K562 (cell line): ENCODE data around the gene CLASP1. TPM values are rescaled to one million over a fixed set of nuclear protein-coding genes. Genes with fewer than 3 reads are reported as not detected.
A peak's percentile ranks its signal among the peaks of the same experiment; 100 is the strongest.

Source experiments
- ATAC-seq: fragments of 200-7000 bp; cut with Tn5 transposase; 3 replicates; pipeline ENCODE4 v1.9.1; 2020; ENCODE audit warnings: moderate library complexity
- BruUV-seq: library from RNA; stranded (reverse); fragments of 400-500 nt; replicated peaks from 2 replicates; lab custom pipeline; 2021; lab: Mats Ljungman, UMichigan
- CTCF ChIA-PET: fragments of 300-600 bp; formaldehyde crosslinking; extraction: SDS; loops from one replicate; lab custom pipeline; 2021; ENCODE audit warnings: low intra/inter-chr PET ratio; lab: Yijun Ruan, JAX
- POLR2A ChIA-PET: fragments of 300-600, 350-650 bp; sonication (Branson Sonifier 250); formaldehyde crosslinking; extraction: SDS; loops from one replicate; lab custom pipeline; 2021; ENCODE audit warnings: antibody characterized with exemption, inconsistent platforms; lab: Yijun Ruan, JAX
- DNase-seq, 4 experiments: peaks; one replicate each; pipeline versions ENCODE4 v3.0.0 to v3.0.0-alpha.2; 2011 to 2018; ENCODE audit warnings: low spot score in 3 of 4, mixed read lengths in 3 of 4; ENCODE audit errors: extremely low read depth in 1 of 4
- FAIRE-seq: peaks from 2 replicates; lab custom pipeline; 2011; peaks lifted over from hg19 to GRCh38; lab: Jason Lieb, UNC
- H2AFZ ChIP-seq: 2 replicates; pipeline ENCODE4 v1.6.0; 2011; ENCODE audit warnings: low read depth, low read length, control low read depth, inconsistent platforms
- H3K27ac ChIP-seq: fragments of 200-600 bp; 3 replicates; pipeline ENCODE4 v1.8.0; 2011; ENCODE audit warnings: low read depth, mild to moderate bottlenecking, control low read depth, inconsistent platforms, low read length, moderate library complexity, mixed read lengths; ENCODE audit errors: extremely low read depth
- H3K27me3 ChIP-seq, 2 experiments: fragments of 300-600 bp in 1 of 2; 2 replicates in 1 of 2; 3 replicates in 1 of 2; pipeline versions ENCODE4 v1.6.0 to v1.8.0; 2011; ENCODE audit warnings: inconsistent platforms in 2 of 2, low read length in 2 of 2, mild to moderate bottlenecking in 1 of 2, mixed read lengths in 1 of 2, moderate library complexity in 1 of 2; ENCODE audit not compliant: control insufficient read depth in 2 of 2, insufficient read depth in 2 of 2
- H3K36me3 ChIP-seq: fragments of 300-600 bp; 3 replicates; pipeline ENCODE4 v1.8.0; 2011; ENCODE audit warnings: mild to moderate bottlenecking, low read length, inconsistent platforms; ENCODE audit not compliant: control insufficient read depth, insufficient read depth
- H3K4me1 ChIP-seq, 2 experiments: fragments of 200-600 bp in 1 of 2; replicated peaks in 1 of 2; 2 replicates in 1 of 2; 3 replicates in 1 of 2; pipeline versions ENCODE4 v1.5.1 to v1.8.0; 2011; ENCODE audit warnings: inconsistent platforms in 2 of 2, low read length in 2 of 2, mild to moderate bottlenecking in 1 of 2, mixed read lengths in 1 of 2, moderate library complexity in 1 of 2; ENCODE audit not compliant: control insufficient read depth in 2 of 2, insufficient read depth in 2 of 2
- H3K4me2 ChIP-seq: 2 replicates; pipeline ENCODE4 v1.6.1; 2011; ENCODE audit warnings: low read length, control low read depth, inconsistent platforms, mixed read lengths; ENCODE audit not compliant: insufficient read depth
- H3K4me3 ChIP-seq: fragments of 200-600 bp; sonication (generic), shearing (Covaris generic); 2 replicates; pipeline ENCODE4 v1.5.1; 2016; ENCODE audit warnings: control low read depth, inconsistent platforms
- H3K79me2 ChIP-seq: fragments of 200-600 bp; 3 replicates; pipeline ENCODE4 v1.8.0; 2011; ENCODE audit warnings: low read length, inconsistent platforms; ENCODE audit not compliant: control insufficient read depth, insufficient read depth
- H3K9ac ChIP-seq, 2 experiments: 2 replicates each; pipeline versions ENCODE4 v1.6.0 to v1.6.1; 2011; ENCODE audit warnings: low read depth in 2 of 2, low read length in 2 of 2, control low read depth in 1 of 2, inconsistent platforms in 1 of 2, mild to moderate bottlenecking in 1 of 2, mixed read lengths in 1 of 2; ENCODE audit not compliant: insufficient read depth in 1 of 2
- H3K9me1 ChIP-seq: one replicate; pipeline ENCODE4 v1.6.0; 2011; ENCODE audit warnings: inconsistent platforms, mild to moderate bottlenecking, low read length, moderate library complexity; ENCODE audit not compliant: control insufficient read depth, insufficient read depth
- H3K9me3 ChIP-seq: replicated peaks from 2 replicates; pipeline ENCODE4 v1.5.1; 2011; ENCODE audit warnings: low read depth, low read length, inconsistent platforms; ENCODE audit not compliant: control insufficient read depth, insufficient read depth
- H4K20me1 ChIP-seq: replicated peaks from 2 replicates; pipeline ENCODE4 v1.6.1; 2011; ENCODE audit warnings: low read length, inconsistent platforms, mixed read lengths; ENCODE audit not compliant: control insufficient read depth, insufficient read depth
- CREB3 ChIP-seq: fragments of 450-650 bp; conservative IDR thresholded peaks from 2 replicates; pipeline ENCODE4 v1.6.1; 2016; ENCODE audit warnings: missing genetic modification characterization, low read depth, mild to moderate bottlenecking, missing compliant biosample characterization, moderate library complexity
- EWSR1 ChIP-seq: fragments of 450-650 bp; IDR thresholded peaks from 2 replicates; pipeline ENCODE4 v1.6.1; 2018; ENCODE audit warnings: borderline replicate concordance, mild to moderate bottlenecking, low read depth, moderate library complexity; ENCODE audit not compliant: partially characterized antibody
- KAT7 ChIP-seq: sonication (generic); formaldehyde crosslinking; IDR thresholded peaks from 2 replicates; pipeline ENCODE4 v1.8.0; 2022; ENCODE audit warnings: missing genetic modification reagents, mild to moderate bottlenecking, borderline replicate concordance
- KLF6 ChIP-seq: fragments of 250-450 bp; sonication (Bioruptor Pico); IDR thresholded peaks from 2 replicates; pipeline ENCODE4 v1.4.0; 2020; ENCODE audit warnings: mild to moderate bottlenecking, moderate library complexity, borderline replicate concordance
- LEF1 ChIP-seq: fragments of 450-650 bp; IDR thresholded peaks from 2 replicates; pipeline ENCODE4 v1.6.1; 2016; ENCODE audit warnings: mild to moderate bottlenecking
- MAX ChIP-seq: sonication (generic); formaldehyde crosslinking; IDR thresholded peaks from 2 replicates; pipeline ENCODE4 v1.9.0; 2022; ENCODE audit warnings: mild to moderate bottlenecking, missing genetic modification reagents
- MCM7 ChIP-seq, 2 experiments: fragments of 450-650 bp; IDR thresholded peaks; 2 replicates each; pipeline ENCODE4 v1.6.1; 2016 to 2018
- MXI1 ChIP-seq: IDR thresholded peaks from 2 replicates; pipeline ENCODE4 v1.6.1; 2011; ENCODE audit warnings: low read depth, mild to moderate bottlenecking, improper control_type of control experiment, low read length
- PCBP1 ChIP-seq: fragments of 200-400 bp; formaldehyde crosslinking; IDR thresholded peaks from 2 replicates; pipeline ENCODE4 v1.6.1; 2018; ENCODE audit warnings: mild to moderate bottlenecking, low read depth, low read length; ENCODE audit not compliant: poor library complexity, severe bottlenecking
- PHF8 ChIP-seq: fragments of 200-600 bp; sonication (generic); IDR thresholded peaks from 2 replicates; pipeline ENCODE4 v1.6.1; 2012; ENCODE audit warnings: mixed run types, mild to moderate bottlenecking, inconsistent platforms, low read length, moderate library complexity, borderline replicate concordance
- PHTF2 ChIP-seq: fragments of 250-450 bp; sonication (Bioruptor Pico); IDR thresholded peaks from 2 replicates; pipeline ENCODE4 v1.5.0; 2021; ENCODE audit warnings: mild to moderate bottlenecking
- SMARCA4 ChIP-seq: fragments of 450-650 bp; IDR thresholded peaks from 2 replicates; pipeline ENCODE4 v1.6.1; 2016
- SOX6 ChIP-seq: fragments of 450-650 bp; IDR thresholded peaks from 2 replicates; pipeline ENCODE4 v1.6.1; 2014; ENCODE audit warnings: mild to moderate bottlenecking
- SRF ChIP-seq, 2 experiments: fragments of 250-450, 450-650 bp in 1 of 2; sonication (Bioruptor Pico) in 1 of 2; sonication (generic) in 1 of 2; formaldehyde crosslinking; IDR thresholded peaks; 2 replicates each; pipeline versions ENCODE4 v1.5.0 to v1.5.1; 2020 to 2022; ENCODE audit warnings: mild to moderate bottlenecking in 1 of 2, missing genetic modification reagents in 1 of 2
- TAF9B ChIP-seq: fragments of 450-650 bp; IDR thresholded peaks from 2 replicates; pipeline ENCODE4 v1.6.1; 2018; ENCODE audit warnings: mild to moderate bottlenecking; ENCODE audit not compliant: partially characterized antibody
- TAL1 ChIP-seq: fragments of 450-650 bp; IDR thresholded peaks from 2 replicates; pipeline ENCODE4 v1.6.1; 2016; ENCODE audit warnings: mild to moderate bottlenecking
- ZNF174 ChIP-seq: fragments of 250-450 bp; sonication (Bioruptor Pico); IDR thresholded peaks from 2 replicates; pipeline ENCODE4 v1.4.0; 2020; ENCODE audit warnings: mild to moderate bottlenecking
- ZNF512 ChIP-seq: IDR thresholded peaks from 2 replicates; pipeline ENCODE4 v1.6.1; 2016; ENCODE audit warnings: missing genetic modification characterization, missing compliant biosample characterization
- WGBS: fragments of 100-300 bp; shearing (Covaris generic); methylation state at CpG from one replicate; pipeline ENCODE4 v1.1.6; 2016; ENCODE audit warnings: low coverage, mixed read lengths; ENCODE audit not compliant: insufficient coverage; ENCODE audit errors: missing lambda C conversion rate; 5-methylcytosine and 5-hydroxymethylcytosine counted together
- in situ Hi-C: fragments of 300-500 bp; cut with MboI; formaldehyde crosslinking; loops from 4 replicates; pipeline ENCODE4 v1.15.0; 2018; ENCODE audit warnings: inconsistent platforms, mixed read lengths
- intact Hi-C: fragments of 100-400 bp; cut with micrococcal nuclease; formaldehyde crosslinking; loops from 2 replicates; pipeline ENCODE4 v1.14.2; 2022
- polyA plus RNA-seq, 8 experiments: library from polyadenylated mRNA; depleted of rRNA in 4 of 8; stranded (reverse) in 5 of 8; unstranded in 3 of 8; fragments of >200 nt; fragmentation: Nextera tagmentation in 2 of 8; fragmentation: Illumina TruSeq in 1 of 8; extraction: Ambion mirVana in 2 of 8; extraction: Trizol in 1 of 8; gene quantifications; 2 replicates each; pipeline versions ENCODE4 v1.2.1 to v1.2.3, GENCODE V29; 2011 to 2014; ENCODE audit warnings: inconsistent platforms in 1 of 8, missing spikeins in 1 of 8
- total RNA-seq, 7 experiments: library from RNA; depleted of rRNA in 6 of 7; stranded (reverse); fragments of >200 nt in 6 of 7; fragmentation: Illumina TruSeq in 2 of 7; extraction: Trizol in 2 of 7; gene quantifications; 2 replicates each; pipeline versions ENCODE4 v1.2.1 to v1.2.3, GENCODE V29; 2011 to 2021; ENCODE audit warnings: low replicate concordance in 1 of 7

The CLASP1 gene
- total and polyA plus RNA-seq, 9 of the 15 experiments (the other 6 are each of a cell fraction or from before 2014, with no cell fraction given), result 1.7 to 40.3 (median 20.7) TPM

- BruUV-seq, result no TSS peak
- DNase-seq (no peak), FAIRE-seq (no peak), ATAC-seq (peak; percentile 53)
- intact Hi-C loops, result no loop called here
- Histone ChIP-seq H3K9me3 (no peaks in the 10 kb centered on the region), H3K4me1 (peaks cover 10 to 16% of the 10 kb centered on the region in 2 experiments), H3K27ac (no peak overlapping the region), H3K4me2 (no peak overlapping the region), H3K27me3 (no peaks in the 10 kb centered on the region), H3K9ac (no peak overlapping the region; a peak in 1 of 4 replicates), H4K20me1 (peaks cover 16% of the 10 kb centered on the region; the same call in 1 of the 2 replicates), H3K4me3 (no peak overlapping the region), H2AFZ (no peak overlapping the region), H3K36me3 (no peaks in the 10 kb centered on the region), H3K79me2 (peaks cover 34% of the 10 kb centered on the region), H3K9me1 (no peaks in the 10 kb centered on the region)
- ChIA-PET CTCF (no interaction called here), POLR2A (interaction anchor here (2.3 kb wide), 1 partner anchor 14 kb away, joined by 4 read pairs; no protein-coding TSS in a partner anchor)
- 75% methylated on average over 7 of the region's 7 CpGs for WGBS
- TF ChIP-seq TAF9B (no peak), MAX (no peak), CREB3 (tag) (no peak), KLF6 (CRISPR knock-in tag) (no peak), ZNF174 (CRISPR knock-in tag) (no peak), PCBP1 (no peak), MXI1 (no peak), TAL1 (no peak), ZNF512 (tag) (no peak), KAT7 (CRISPR knock-in tag) (no peak), PHF8 (no peak), MCM7 (IDR thresholded peaks at IDR 0.05) (no peak), PHTF2 (CRISPR knock-in tag) (no peak), LEF1 (no peak), SMARCA4 (no peak), SRF (CRISPR knock-in tag; IDR thresholded peaks at IDR 0.05) (no peak), EWSR1 (no peak), SOX6 (no peak)
- in situ Hi-C loops, result no loop called here
Observed at GRCh38 chr2:121555008-121555407, 94.3 kb downstream of the CLASP1 start.
